Neural progenitor cell (in vitro differentiated cells): Measurements from ENCODE around the gene NOL6. TPM values are rescaled to one million over a fixed set of nuclear protein-coding genes. Genes with fewer than 3 reads are reported as not detected.
A peak's percentile ranks its signal among the peaks of the same experiment; 100 is the strongest.
"Not testable (repeated sequence)": the region's sequence is repeated elsewhere in the genome, so short reads cannot be mapped to it uniquely, and the experiment has no call there.

ENCODE experiments used
- DNase-seq: peaks from one replicate; pipeline ENCODE4 v3.0.0-alpha.2; 2016; ENCODE audit warnings: low spot score
- H2AFZ ChIP-seq: fragments of 200-600 bp; sonication (generic); replicated peaks from 2 replicates; pipeline ENCODE4 v1.6.1; 2016; ENCODE audit warnings: antibody characterized with exemption
- H3F3A ChIP-seq: fragments of 200-600 bp; sonication (generic); 2 replicates; pipeline ENCODE4 v1.6.1; 2016; ENCODE audit warnings: antibody characterized with exemption, low read depth
- H3K27ac ChIP-seq: fragments of 200-600 bp; sonication (generic); 2 replicates; pipeline ENCODE4 v1.5.1; 2016; ENCODE audit warnings: mild to moderate bottlenecking
- H3K27me3 ChIP-seq: fragments of 200-600 bp; sonication (generic); 2 replicates; pipeline ENCODE4 v1.6.1; 2016; ENCODE audit warnings: mild to moderate bottlenecking, moderate library complexity
- H3K36me3 ChIP-seq: fragments of 200-600 bp; sonication (generic); 2 replicates; pipeline ENCODE4 v1.5.1; 2016
- H3K4me1 ChIP-seq: fragments of 200-600 bp; sonication (generic); 2 replicates; pipeline ENCODE4 v1.6.1; 2016; ENCODE audit warnings: mixed run types
- H3K4me2 ChIP-seq: fragments of 200-600 bp; sonication (generic); 2 replicates; pipeline ENCODE4 v1.6.1; 2016
- H3K4me3 ChIP-seq: fragments of 200-600 bp; sonication (generic); 2 replicates; pipeline ENCODE4 v1.5.1; 2016
- H3K79me2 ChIP-seq: fragments of 200-600 bp; sonication (generic); 2 replicates; pipeline ENCODE4 v1.6.1; 2016; ENCODE audit warnings: low read depth
- H3K9ac ChIP-seq: fragments of 200-600 bp; sonication (generic); 2 replicates; pipeline ENCODE4 v1.6.1; 2016
- H3K9me3 ChIP-seq: fragments of 200-600 bp; sonication (generic); 2 replicates; pipeline ENCODE4 v1.5.1; 2016; ENCODE audit warnings: low read depth
- H4K20me1 ChIP-seq: fragments of 200-600 bp; sonication (generic); 2 replicates; pipeline ENCODE4 v1.6.1; 2016; ENCODE audit warnings: low read depth
- H3K27ac Mint-ChIP-seq: 3 replicates; pipeline ENCODE4 v1.8.0; 2021; ENCODE audit warnings: mixed read lengths
- H3K27me3 Mint-ChIP-seq: 2 replicates; pipeline ENCODE4 v1.8.0; 2022; ENCODE audit warnings: low read depth, mild to moderate bottlenecking, inconsistent platforms, moderate library complexity, mixed read lengths; ENCODE audit not compliant: insufficient read depth
- H3K36me3 Mint-ChIP-seq: 3 replicates; pipeline ENCODE4 v1.8.0; 2021; ENCODE audit warnings: mixed read lengths
- H3K4me1 Mint-ChIP-seq: 3 replicates; pipeline ENCODE4 v1.8.0; 2021; ENCODE audit warnings: mixed read lengths
- H3K4me3 Mint-ChIP-seq: 3 replicates; pipeline ENCODE4 v1.8.0; 2021; ENCODE audit warnings: mild to moderate bottlenecking, moderate library complexity, mixed read lengths
- H3K9me3 Mint-ChIP-seq: 3 replicates; pipeline ENCODE4 v1.8.0; 2020; ENCODE audit warnings: mixed read lengths
- EZH2 ChIP-seq: fragments of 200-600 bp; sonication (generic); IDR thresholded peaks from 2 replicates; pipeline ENCODE4 v1.6.1; 2017; ENCODE audit warnings: antibody characterized with exemption, mild to moderate bottlenecking, moderate library complexity
- EZH2phosphoT487 ChIP-seq: fragments of 200-600 bp; sonication (generic); IDR thresholded peaks from 2 replicates; pipeline ENCODE4 v1.6.1; 2017; ENCODE audit warnings: antibody characterized with exemption
- total RNA-seq: library from RNA; depleted of rRNA; stranded (reverse); fragments of >200 nt; gene quantifications from 2 replicates; pipeline ENCODE4 v1.2.3, GENCODE V29; 2015; ENCODE audit warnings: low replicate concordance
- TF ChIP-seq, protein P1 (sequence below): fragments of 200-600 bp; sonication (generic); IDR thresholded peaks from 2 replicates; pipeline ENCODE4 v1.5.1; 2017; ENCODE audit warnings: antibody characterized with exemption, mild to moderate bottlenecking

Gene NOL6
- 9.2 and 16.9 TPM in 2 replicates for total RNA-seq

DNA sequence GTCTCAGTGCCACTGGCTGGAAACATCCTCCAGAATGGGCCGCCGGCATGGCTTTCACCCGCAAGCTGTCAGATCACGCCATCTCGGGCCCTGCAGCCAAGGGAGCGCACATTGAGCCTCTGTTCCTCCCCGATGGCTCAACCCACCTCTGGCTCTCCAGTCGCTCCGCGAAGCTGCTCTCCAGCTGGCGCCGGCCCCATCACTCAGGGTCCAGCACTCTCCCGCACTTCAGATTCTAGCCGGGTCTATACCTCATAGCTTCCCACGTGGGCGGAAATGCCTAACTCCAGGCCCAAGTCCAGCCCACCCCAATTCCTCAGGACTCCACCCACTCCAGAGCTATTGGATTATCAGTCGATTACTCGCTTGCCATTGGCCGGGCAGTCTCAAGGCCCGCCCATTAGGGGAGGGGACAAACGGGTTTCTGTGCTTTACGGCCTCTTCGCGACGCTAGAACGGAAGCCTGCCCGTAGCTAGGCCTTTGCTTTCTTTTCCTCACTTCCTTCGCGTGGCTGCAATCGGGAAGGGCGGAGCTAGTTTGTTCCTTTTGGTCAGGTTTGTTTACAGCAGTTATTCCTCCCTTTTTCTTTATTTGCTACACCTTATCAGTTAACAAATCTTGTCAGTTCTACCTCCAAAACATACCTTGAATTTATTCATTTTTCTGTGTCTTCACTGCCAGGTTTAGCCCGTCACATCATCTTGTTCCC, at the start of gene NOL6:
Gene NOL6 (minus strand): TSS at position 282 of the 710 bp plus-strand sequence. CDS start 82 bp downstream, at position 200.
- Histone ChIP-seq H3K36me3 (no peaks in the 10 kb centered on the region), H3K4me2 (peak within 1 kb of the TSS; percentile 96), H3K4me1 (peaks cover 3% of the 10 kb centered on the region), H2AFZ (peak within 1 kb of the TSS; percentile 85), H4K20me1 (no peaks in the 10 kb centered on the region), H3K79me2 (peaks cover 27% of the 10 kb centered on the region), H3K9me3 (no peaks in the 10 kb centered on the region), H3K27me3 (no peaks in the 10 kb centered on the region), H3K27ac (no peak within 1 kb of the TSS), H3K4me3 (peak within 1 kb of the TSS; percentile 82), H3F3A (no peaks in the 10 kb centered on the region), H3K9ac (peak within 1 kb of the TSS; percentile 82)
- H3K36me3 Mint-ChIP-seq = peaks cover 3% of the 10 kb centered on the region
- peak; percentile 99 for DNase-seq
- peaks cover 5% of the 10 kb centered on the region for H3K27me3 Mint-ChIP-seq
- H3K27ac Mint-ChIP-seq = peak within 1 kb of the TSS; percentile 48
- H3K4me1 Mint-ChIP-seq = peaks cover 12% of the 10 kb centered on the region
- peak within 1 kb of the TSS; percentile 99 for H3K4me3 Mint-ChIP-seq
- no peak for TF ChIP-seq EZH2phosphoT487
- no peak for TF ChIP-seq EZH2
- TF ChIP-seq, protein P1, sequence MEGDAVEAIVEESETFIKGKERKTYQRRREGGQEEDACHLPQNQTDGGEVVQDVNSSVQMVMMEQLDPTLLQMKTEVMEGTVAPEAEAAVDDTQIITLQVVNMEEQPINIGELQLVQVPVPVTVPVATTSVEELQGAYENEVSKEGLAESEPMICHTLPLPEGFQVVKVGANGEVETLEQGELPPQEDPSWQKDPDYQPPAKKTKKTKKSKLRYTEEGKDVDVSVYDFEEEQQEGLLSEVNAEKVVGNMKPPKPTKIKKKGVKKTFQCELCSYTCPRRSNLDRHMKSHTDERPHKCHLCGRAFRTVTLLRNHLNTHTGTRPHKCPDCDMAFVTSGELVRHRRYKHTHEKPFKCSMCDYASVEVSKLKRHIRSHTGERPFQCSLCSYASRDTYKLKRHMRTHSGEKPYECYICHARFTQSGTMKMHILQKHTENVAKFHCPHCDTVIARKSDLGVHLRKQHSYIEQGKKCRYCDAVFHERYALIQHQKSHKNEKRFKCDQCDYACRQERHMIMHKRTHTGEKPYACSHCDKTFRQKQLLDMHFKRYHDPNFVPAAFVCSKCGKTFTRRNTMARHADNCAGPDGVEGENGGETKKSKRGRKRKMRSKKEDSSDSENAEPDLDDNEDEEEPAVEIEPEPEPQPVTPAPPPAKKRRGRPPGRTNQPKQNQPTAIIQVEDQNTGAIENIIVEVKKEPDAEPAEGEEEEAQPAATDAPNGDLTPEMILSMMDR = no peak
- H3K9me3 Mint-ChIP-seq = no peaks in the 10 kb centered on the region

DNA sequence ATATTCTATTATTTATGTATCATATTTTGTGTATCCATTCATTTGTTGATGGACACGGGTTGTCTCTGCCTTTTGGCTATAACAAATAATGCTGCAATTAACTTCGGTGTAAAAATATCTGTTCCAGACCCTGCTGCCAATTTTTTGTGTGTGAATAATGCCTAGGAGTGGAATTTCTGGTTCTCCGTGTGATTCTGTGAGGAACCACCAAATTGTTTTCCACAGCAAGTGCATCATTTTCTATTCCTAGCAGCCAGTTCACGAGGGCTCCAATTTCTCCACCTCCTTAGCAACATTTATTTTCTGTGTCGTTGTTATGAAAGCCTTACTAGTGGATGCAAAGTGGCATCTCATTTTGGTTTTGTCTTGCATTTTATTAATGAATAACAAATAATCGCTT, 48.1 kb upstream of the NOL6 start:
- not testable (repeated sequence) for H3K9ac ChIP-seq, H3K36me3 ChIP-seq, H3K9me3 Mint-ChIP-seq, H3K79me2 ChIP-seq, H3K9me3 ChIP-seq, H3K4me1 ChIP-seq, H4K20me1 ChIP-seq, H3K4me3 ChIP-seq, H3K4me2 ChIP-seq, H3K27ac ChIP-seq, H3K4me3 Mint-ChIP-seq, H3F3A ChIP-seq, H2AFZ ChIP-seq, DNase-seq, H3K27ac Mint-ChIP-seq, H3K27me3 Mint-ChIP-seq, H3K36me3 Mint-ChIP-seq
- H3K4me1 Mint-ChIP-seq = peaks cover 10% of the 10 kb centered on the region
- peaks cover 13% of the 10 kb centered on the region for H3K27me3 ChIP-seq

DNA sequence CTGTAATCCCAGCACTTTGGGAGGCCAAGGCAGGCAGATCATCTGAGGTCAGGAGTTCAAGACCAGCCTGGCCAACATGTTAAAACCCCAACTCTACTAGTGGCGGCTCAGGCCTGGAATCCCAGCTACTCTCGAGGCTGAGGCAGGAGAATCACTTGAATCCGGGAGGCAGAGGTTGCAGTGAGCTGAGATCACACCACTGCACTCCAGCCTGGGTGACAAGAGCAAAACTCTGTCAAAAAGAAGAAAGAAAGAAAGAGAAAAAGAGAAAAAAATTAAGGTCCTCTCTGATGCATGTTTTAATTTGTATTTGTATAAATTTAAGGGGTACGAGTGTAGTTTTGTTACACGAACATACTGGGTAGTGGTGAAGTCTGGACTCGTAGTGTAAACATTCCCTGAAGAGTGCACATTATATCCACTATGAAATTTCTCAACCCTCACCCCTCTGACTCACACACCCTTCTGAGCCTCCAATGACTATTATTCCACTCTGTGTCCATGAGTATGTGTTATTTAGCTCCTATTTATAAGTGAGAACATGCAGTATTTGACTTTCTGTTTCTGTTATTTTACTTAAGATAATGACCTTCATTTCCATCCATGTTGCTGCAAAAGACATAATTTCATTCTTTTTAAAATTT, 44.3 kb upstream of the NOL6 start:
- not testable (repeated sequence) for H3K79me2 ChIP-seq, H3K9me3 ChIP-seq, H3K4me1 Mint-ChIP-seq, H3F3A ChIP-seq, H3K36me3 Mint-ChIP-seq, DNase-seq, H2AFZ ChIP-seq, H3K4me1 ChIP-seq, H3K27me3 Mint-ChIP-seq, H3K9ac ChIP-seq, H3K4me3 Mint-ChIP-seq, H4K20me1 ChIP-seq, H3K27ac Mint-ChIP-seq, H3K27me3 ChIP-seq, H3K4me3 ChIP-seq, H3K36me3 ChIP-seq, H3K27ac ChIP-seq, H3K4me2 ChIP-seq
- peaks cover 12% of the 10 kb centered on the region for H3K9me3 Mint-ChIP-seq

- H3K36me3 Mint-ChIP-seq = no peaks in the 10 kb centered on the region
- peak; percentile 39 for DNase-seq
- Histone ChIP-seq H3K27ac (no peak overlapping the region), H2AFZ (no peak overlapping the region), H3K9me3 (no peaks in the 10 kb centered on the region), H3K4me3 (no peak overlapping the region), H3K79me2 (no peaks in the 10 kb centered on the region), H4K20me1 (no peaks in the 10 kb centered on the region), H3K27me3 (no peaks in the 10 kb centered on the region), H3K4me1 (no peaks in the 10 kb centered on the region), H3K9ac (no peak overlapping the region), H3K36me3 (no peaks in the 10 kb centered on the region), H3F3A (no peaks in the 10 kb centered on the region), H3K4me2 (no peak overlapping the region)
- H3K4me1 Mint-ChIP-seq = no peaks in the 10 kb centered on the region
- peaks cover 7% of the 10 kb centered on the region for H3K27me3 Mint-ChIP-seq
- TF ChIP-seq EZH2phosphoT487 (no peak), EZH2 (no peak)
- TF ChIP-seq, protein P1 = peak; percentile 61
- H3K9me3 Mint-ChIP-seq = peaks cover 12% of the 10 kb centered on the region
- no peak overlapping the region for H3K4me3 Mint-ChIP-seq
- H3K27ac Mint-ChIP-seq = peak overlapping the region; percentile 29
Measured at GRCh38 chr9:33517373-33517772, 43.6 kb upstream of the NOL6 start.

DNA sequence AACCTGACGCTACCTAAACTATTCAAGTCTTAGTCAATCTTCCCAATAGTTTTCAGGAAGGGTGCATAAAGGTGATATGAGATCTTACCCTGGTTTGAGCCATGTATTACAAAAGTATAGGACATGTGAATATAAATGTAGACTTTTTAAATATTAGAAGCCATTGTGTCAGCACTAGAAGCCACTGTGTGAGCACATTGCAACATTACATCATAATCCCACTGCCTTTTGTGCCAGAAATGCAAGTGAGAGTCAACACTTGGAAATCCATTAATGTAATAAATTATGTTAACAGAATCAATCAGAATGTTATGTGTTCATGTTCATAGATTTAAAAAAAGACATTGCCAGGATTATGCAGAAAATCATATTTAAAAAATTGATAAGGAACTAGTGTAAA, 42.7 kb upstream of the NOL6 start:
- not testable (repeated sequence) for H3K9ac ChIP-seq, H3K4me3 Mint-ChIP-seq, H3K27me3 Mint-ChIP-seq, H3K36me3 Mint-ChIP-seq, H3K36me3 ChIP-seq, H3K4me3 ChIP-seq, H3K4me1 Mint-ChIP-seq, H3K4me1 ChIP-seq, H3K27me3 ChIP-seq, H3K27ac Mint-ChIP-seq, DNase-seq, H3F3A ChIP-seq, H4K20me1 ChIP-seq, H3K79me2 ChIP-seq, H2AFZ ChIP-seq, H3K27ac ChIP-seq, H3K9me3 ChIP-seq, H3K4me2 ChIP-seq
- H3K9me3 Mint-ChIP-seq = peaks cover 12% of the 10 kb centered on the region

- H3K27me3 ChIP-seq, H3K79me2 ChIP-seq, H3K4me3 ChIP-seq, DNase-seq, H2AFZ ChIP-seq, H3K4me1 ChIP-seq, H3K36me3 ChIP-seq, H3K4me3 Mint-ChIP-seq, H3F3A ChIP-seq, H3K4me1 Mint-ChIP-seq, H3K9me3 ChIP-seq, H3K27me3 Mint-ChIP-seq, H3K27ac Mint-ChIP-seq, H3K4me2 ChIP-seq, H4K20me1 ChIP-seq, H3K9ac ChIP-seq, H3K27ac ChIP-seq, H3K36me3 Mint-ChIP-seq: not testable (repeated sequence)
- peaks cover 12% of the 10 kb centered on the region for H3K9me3 Mint-ChIP-seq
Measured at GRCh38 chr9:33515342-33515995, 41.7 kb upstream of the NOL6 start.
